ENCODE measurements around the gene SLC2A1.

DNA sequence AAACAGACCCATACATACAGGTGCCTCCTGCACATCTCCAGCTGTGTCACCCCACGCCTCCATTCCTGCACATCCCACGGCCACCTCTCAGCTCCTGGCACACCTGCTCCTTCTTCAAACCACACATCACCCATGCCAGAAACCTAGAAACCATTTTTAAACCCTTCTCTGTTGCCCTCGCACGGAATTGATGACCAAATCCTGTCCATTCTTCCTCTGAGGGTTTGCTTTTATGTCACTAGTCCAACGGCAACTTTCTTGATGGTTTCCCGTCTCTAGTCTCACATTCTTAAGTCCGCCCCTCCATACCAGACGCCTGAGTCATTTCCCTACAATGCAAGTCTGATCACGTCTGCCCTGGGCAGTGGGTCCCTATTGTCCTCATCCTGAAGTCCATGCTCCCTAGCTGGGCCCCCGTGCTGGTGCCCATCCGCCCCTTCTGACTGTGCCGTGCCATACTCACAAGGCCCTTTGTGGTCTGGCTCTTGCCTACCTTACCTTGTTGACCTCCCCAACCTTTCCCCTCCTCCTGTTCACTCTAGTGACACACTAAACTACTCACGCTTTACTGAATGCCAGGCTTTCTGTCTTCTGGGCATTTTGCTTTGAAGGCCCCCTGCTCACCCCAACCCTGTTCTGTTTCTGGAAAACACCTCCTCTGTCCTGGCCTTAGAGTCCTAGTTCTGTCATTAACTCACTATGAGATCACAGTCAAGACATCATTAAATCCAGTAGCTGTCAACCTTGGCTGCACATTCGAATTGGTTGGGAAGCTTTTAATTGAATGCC lies 17.6 kb downstream of the SLC2A1 start:
- TF ChIP-seq, protein P1, sequence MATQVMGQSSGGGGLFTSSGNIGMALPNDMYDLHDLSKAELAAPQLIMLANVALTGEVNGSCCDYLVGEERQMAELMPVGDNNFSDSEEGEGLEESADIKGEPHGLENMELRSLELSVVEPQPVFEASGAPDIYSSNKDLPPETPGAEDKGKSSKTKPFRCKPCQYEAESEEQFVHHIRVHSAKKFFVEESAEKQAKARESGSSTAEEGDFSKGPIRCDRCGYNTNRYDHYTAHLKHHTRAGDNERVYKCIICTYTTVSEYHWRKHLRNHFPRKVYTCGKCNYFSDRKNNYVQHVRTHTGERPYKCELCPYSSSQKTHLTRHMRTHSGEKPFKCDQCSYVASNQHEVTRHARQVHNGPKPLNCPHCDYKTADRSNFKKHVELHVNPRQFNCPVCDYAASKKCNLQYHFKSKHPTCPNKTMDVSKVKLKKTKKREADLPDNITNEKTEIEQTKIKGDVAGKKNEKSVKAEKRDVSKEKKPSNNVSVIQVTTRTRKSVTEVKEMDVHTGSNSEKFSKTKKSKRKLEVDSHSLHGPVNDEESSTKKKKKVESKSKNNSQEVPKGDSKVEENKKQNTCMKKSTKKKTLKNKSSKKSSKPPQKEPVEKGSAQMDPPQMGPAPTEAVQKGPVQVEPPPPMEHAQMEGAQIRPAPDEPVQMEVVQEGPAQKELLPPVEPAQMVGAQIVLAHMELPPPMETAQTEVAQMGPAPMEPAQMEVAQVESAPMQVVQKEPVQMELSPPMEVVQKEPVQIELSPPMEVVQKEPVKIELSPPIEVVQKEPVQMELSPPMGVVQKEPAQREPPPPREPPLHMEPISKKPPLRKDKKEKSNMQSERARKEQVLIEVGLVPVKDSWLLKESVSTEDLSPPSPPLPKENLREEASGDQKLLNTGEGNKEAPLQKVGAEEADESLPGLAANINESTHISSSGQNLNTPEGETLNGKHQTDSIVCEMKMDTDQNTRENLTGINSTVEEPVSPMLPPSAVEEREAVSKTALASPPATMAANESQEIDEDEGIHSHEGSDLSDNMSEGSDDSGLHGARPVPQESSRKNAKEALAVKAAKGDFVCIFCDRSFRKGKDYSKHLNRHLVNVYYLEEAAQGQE (IDR thresholded peaks at IDR 0.05; ENCODE audit: insufficient replicate concordance, low read depth), result no peak
- TF ChIP-seq, protein P2, sequence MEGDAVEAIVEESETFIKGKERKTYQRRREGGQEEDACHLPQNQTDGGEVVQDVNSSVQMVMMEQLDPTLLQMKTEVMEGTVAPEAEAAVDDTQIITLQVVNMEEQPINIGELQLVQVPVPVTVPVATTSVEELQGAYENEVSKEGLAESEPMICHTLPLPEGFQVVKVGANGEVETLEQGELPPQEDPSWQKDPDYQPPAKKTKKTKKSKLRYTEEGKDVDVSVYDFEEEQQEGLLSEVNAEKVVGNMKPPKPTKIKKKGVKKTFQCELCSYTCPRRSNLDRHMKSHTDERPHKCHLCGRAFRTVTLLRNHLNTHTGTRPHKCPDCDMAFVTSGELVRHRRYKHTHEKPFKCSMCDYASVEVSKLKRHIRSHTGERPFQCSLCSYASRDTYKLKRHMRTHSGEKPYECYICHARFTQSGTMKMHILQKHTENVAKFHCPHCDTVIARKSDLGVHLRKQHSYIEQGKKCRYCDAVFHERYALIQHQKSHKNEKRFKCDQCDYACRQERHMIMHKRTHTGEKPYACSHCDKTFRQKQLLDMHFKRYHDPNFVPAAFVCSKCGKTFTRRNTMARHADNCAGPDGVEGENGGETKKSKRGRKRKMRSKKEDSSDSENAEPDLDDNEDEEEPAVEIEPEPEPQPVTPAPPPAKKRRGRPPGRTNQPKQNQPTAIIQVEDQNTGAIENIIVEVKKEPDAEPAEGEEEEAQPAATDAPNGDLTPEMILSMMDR (IDR thresholded peaks at IDR 0.05; ENCODE audit: insufficient read depth, low read length), result no peak
- no peak for TF ChIP-seq POLR2AphosphoS5 (IDR thresholded peaks at IDR 0.05; ENCODE audit: low read depth)
- no peak for TF ChIP-seq SPI1 (IDR thresholded peaks at IDR 0.05; ENCODE audit: borderline replicate concordance, low read depth)
- no peak for TF ChIP-seq GABPA (IDR thresholded peaks at IDR 0.05; ENCODE audit: low read depth)

Data from HL-60 (cell line).